LoVo (cell line): Measurements from ENCODE around the gene ZNF689.
A peak's percentile ranks its signal among the peaks of the same experiment; 100 is the strongest.
"Not testable (repeated sequence)": the region's sequence is repeated elsewhere in the genome, so short reads cannot be mapped to it uniquely, and the experiment has no call there.

Experiments
- DNase-seq: peaks from one replicate; pipeline ENCODE4 v3.0.0-alpha.2; 2016; ENCODE audit warnings: low spot score

The ZNF689 gene

DNA sequence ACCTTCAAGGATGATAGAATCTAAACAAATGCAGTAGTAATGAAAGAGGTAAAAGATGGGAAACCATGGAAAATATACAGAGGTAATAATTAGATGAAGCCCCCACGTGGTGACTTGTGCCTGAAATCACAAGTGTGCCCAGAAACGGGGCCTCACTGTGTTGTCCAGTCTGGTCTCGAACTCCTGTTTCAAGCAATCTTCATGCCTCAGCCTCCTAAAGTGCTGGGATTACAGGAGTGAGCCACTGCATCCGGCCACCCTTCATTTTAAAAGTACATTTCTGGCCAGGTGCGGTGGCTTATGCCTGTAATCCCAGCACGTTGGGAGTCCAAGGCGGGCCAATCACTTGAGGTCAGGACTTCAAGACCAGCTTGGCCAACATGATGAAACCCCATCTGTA is 26.4 kb upstream of the ZNF689 start:
- DNase-seq: no peak

DNA sequence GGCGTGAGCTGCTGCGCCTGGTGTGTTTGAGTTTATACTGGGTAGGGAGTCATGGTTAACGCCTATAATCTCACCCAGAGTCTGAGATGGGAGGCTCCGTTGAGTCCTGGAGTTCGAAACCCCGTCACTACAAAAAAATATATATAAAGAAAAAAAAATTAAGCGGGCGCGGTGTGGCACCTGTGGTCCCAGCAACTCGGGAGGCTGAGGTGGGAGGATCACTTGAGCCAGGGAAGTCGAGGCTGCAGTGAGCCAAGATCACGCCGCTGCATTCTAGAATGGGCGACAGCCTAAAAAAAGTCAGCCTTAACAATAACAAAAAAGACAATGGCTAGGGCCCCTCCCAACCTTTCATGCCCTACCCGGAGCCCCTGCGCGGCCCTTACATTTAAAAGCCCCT is 23.3 kb upstream of the ZNF689 start:
- no peak for DNase-seq

DNA sequence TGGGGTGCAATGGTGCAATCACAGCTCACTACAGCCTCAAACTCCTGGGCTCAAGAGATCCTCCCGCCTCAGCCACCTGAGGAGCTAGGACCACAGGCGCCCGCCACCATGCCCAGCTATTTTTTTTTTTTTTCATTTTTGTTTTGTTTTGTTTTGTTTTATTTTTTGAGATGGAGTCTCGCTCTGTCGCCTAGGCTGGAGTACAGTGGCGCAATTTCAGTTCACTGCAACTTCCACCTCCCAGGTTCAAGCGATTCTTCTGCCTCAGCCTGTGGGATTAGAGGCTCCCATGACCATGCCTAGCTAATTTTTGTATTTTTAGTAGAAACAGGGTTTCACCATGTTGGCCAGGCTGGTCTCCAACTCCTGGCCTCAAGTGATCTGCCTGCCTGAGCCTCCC is 22.3 kb upstream of the ZNF689 start:
- not testable (repeated sequence) for DNase-seq

DNA sequence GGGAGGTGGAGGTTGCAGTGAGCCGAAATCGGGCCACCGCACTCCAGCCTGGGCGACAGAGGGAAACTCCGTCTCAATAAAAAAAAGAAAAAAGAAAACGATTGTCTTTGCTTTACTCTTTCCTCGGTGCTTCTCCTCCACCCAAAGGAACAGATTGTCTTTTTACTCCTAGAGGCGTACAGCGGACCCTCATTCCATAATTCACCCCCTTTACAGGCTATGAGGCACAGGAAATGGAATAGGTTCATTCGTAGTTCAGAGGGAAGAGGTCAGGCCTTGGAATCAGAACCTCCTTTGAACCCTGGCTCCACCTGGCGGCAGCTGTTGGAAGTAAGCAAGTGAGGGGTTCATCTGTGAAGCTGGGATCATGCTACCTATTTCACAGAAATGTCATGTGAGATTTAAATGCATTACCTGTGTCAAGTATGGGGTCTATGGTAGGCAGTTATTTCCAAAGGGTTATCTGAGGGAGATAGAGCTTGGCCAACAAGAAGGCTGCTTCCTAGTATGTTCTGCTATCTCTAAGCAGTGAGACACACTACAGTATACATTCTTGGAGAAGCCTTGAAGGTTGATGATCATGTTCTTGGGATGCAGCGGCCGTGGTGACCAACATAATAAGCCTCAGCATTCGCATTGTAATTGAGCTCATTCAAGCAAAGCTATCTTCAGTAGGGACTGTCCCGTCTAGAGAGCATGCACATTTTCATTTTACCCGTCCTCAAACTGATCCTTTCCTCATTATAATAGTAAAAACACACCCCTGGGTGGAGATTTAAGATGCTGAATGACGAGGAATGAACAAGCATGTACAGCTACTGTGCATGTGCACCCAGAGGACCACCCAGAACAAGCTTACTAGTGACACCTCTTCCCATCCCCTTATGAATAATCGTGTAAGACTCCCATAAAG is 18.7 kb upstream of the ZNF689 start:
- DNase-seq: peak; percentile 85

DNA sequence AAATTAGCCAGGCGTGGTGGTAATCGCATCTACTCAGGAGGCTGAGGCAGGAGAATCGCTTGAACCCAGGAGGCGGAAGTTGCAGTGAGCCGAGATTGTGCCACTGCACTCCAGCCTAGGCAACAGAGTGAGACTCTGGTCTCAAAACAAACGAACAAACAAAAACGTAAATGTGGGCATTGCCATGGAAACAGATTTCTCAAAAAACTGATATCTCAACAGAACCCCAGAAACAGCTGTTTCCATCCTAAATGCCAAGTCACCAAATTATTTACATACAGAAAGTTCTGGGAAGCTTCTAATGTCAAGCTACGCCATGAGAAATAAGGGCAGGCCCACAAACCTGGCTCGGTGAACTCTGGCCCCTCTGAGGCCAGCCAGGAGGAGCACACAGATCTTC is 16.0 kb upstream of the ZNF689 start:
- no peak for DNase-seq

DNA sequence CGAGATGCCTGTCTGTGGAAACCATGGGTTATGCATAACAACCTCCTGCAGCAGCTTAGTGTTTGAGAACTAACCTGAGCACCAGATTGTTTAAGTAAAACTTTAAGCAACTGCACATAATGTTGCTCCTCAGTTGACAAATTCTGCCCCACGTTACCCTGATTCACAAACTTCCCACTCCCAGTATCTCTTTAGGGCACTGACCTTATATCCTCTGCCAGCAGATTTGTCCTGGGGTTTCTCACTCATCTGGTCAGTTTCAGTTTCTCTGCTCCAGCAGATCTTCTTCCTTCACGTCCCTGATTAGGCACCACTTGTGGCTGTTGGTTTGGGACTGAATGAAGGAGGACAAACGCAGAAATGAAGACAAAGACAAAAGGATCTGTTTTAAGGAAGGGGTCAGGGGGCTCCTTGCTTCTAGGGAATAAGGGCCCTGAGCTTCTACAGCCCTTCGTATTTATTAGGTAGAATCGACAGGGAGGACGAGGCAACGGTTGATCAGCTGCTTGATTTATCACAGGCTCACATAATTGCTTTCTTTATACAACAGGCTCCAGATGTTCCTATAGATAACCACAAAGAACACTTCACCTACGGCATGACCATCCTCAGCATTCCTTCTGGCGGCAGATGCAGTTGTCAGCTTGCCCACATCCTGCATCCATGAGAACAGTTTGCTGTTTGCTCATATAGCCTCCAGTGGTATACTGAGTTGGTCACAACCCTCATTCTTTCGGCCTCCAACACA is 13.5 kb upstream of the ZNF689 start:
- DNase-seq: no peak

DNA sequence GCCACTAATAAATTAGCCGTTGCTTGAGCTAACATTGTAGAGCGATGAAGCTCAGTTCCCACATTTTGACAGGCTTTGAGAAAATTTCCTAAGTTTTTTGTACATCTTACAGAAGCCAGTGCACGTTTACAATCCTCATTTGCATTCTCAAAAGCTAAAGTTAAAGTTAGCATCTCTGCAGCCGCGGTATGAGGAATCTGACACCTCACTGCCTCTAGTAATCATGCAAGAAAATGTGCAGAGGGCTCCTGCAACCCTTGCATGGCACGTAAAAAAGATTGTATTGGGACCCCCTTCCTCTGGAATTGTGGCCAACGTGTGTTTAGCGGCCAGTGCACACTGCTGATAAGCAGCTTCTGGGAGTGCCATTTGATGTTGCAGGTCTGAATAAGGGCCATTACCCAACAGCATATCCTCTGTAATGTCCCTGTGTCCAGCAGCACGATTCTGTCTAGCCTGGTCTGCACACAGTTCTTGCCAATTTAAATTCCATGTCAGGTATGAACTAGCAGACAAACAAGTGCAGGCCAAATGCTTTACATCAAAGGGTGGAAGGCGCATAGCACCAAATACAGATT is 12.4 kb upstream of the ZNF689 start:
- DNase-seq: no peak

DNA sequence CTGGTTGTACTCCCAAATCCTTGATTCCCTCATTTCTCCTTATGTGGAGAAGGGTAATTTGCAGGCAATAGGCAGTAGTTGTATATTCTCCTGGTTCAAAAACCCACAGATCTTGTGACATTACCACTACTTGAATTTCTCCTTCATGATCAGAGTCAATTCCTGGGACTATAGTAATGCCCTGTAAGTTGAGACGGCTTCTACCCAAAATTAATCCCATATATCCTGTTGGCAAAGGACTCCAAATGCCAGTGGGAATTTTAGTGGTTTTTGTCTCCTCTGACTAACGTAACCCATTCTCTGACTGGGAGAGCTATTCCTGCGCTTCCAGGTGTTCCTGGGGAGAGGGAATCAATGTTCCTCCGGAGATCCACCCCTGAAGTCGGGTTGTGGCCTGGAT is 11.6 kb upstream of the ZNF689 start:
- DNase-seq: no peak

DNA sequence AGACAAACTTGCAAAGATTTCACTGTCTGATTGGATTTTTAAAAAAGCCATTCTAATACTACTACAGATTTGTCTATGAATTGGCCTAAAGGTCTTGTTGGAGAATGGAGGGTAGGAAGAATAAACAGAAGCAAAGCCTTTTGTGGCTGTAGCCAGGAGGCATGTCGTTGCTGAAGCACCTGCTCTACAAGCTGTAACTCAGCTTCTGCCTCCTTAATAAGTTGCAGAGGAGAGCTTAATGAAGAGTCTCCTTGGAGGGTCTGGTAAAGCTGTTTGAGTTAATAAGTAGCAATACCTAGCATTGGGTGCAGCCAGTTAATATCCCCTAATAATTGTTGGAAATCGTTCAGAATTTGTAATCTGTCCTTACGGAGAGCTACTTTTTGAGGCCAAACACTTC is 10.0 kb upstream of the ZNF689 start:
- no peak for DNase-seq

DNA sequence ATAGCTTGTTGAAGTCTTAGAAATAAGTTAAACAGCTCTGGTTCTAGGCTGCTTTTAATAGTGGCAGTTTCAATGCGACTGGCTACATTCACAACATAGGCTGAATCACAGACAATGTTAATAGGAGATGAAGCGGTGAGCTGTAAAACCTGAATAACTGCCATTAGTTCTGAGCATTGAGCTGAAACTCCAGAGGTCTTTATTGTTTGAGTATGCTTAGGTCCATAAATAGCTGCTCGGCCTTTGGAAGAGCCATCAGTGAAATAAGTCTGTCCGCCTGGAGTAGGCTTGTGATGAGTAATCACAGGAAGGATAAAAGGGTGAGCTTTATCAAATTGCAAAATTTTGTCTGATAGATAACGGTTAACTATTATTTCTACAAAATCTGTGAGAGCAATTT is 9.4 kb upstream of the ZNF689 start:
- DNase-seq: no peak

DNA sequence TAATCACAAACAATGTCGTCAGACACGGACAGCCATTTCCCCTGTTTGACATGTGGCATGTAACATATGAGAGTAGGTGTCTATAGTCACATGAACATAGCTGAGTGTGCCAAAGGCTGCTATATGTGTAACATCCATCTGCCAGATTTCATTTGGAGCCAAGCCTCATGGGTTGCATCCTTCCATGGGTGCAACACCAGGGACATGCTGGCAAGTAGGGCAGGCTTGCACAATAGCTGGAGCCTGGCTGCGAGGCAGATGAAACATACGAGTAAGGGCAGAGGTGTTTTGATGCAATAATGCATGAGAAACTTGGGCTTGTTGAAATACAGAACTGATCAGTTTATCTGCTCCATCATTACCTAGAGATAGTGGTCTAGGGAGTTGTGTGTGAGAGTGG is 9.0 kb upstream of the ZNF689 start:
- DNase-seq: no peak

DNA sequence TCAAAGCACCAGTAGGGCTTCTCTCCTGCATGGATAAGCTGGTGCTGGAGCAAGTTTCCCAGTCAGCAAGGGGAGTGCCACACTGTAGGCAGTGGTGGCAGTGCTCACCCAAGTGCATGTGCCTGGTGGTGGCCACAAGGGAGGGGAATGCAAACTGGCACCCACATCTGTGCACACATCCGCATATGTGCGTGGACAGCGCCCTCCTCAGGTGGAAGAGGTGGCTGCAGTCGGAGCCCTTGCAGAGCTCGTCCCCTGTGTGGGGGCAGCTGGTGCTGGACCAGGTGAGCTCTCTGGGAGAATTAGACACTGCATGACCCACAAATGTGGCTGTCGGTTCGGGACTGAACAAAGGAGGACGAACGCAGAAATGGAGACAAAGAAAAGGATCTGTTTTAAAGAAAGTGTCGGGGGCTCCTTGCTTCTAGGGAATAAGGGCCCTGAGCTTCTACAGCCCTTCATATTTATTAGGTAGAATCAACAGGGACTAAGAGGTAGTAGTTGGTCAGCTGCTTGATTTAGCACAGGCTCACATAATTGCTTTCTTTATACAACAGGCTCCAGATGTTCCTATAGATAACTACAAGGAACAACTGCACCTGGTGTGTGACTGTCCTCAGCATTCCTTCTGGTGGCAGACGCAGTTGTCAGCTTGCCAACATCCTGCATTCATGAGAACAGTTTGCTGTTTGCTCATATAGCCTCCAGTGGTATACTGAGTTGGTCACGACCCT is 5.3 kb upstream of the ZNF689 start:
- DNase-seq: no peak

DNA sequence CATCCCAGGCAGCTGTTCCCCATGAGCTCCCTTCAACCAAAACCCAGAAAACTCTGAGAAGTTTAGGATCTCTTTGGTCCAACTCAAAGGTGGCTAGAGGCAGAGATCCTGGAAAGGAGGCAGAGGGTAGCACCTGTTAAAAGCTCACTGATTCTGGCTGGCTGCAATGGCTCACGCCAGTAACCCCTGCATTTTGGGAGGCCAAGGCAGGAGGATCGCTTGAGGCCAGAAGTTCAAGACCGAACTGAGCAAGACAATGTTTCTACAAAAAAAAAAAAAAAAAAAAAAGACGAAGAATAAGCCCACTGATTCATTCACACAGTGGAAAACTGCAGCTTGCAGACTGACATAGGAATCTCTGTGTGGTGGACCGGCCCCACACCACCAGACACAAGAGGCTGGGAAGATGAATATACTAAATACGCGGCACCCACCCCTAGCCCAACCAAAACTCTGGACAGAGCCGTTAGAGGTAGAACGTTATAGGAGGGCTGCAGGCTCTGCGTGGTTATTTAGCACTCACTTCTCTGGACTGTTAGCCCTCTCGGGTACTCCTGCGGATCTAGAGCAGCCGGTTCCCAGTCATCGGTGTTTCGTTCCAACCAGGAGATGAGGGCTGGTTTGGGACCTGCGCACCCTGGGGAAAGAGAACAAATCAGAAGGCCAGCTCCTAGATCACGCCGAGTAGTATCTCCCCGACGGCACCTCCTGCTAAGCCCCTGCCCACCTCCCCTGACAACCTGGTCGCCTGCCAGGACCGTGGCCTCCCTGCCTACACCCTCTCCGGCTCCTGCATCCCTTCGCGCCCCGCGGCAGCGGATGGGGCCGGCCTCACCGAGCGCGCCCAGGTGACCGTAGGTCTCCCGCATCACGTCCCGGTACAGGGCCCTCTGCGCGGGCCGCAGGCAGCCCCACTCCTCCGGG is 925 bp downstream of the ZNF689 start:
- no peak for DNase-seq

DNA sequence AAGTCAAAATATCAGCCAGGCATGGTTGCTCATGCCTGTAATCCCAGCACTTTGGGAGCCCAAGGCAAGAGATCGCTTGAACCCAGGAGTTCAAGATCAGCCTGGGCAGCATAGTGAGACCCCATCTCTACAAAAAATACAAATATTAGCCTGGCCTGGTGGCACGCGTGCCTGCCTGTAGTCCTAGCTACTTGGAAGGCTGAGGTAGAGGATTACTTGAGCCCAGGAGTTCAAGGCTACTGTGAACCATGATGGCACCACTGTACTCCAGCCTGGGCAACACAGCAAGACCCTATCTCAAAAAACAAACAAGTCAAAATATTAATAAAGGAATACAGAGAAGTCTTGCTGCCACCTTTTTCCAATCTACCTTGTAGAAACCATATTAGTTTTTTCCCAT is 4.2 kb downstream of the ZNF689 start:
- no peak for DNase-seq

DNA sequence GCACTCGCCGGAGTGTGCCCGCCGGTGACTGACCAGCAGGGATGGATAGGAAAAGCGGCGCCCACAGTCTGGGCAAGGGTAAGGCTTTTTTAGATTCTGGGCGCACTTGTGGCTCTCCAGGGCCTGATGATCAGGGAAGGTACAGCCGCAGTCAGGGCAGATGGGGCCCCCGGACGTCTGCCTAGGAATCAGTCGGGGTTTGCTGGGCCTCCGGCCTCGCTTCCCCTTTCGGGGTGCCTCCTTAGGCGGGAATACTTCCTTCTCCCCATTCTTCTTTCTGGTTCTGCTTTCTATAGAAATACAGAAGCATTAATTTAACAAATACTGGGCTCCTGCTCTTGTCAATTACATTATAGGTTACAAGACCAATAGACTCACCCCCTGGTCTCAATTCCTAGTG is 5.0 kb downstream of the ZNF689 start:
- DNase-seq: no peak

DNA sequence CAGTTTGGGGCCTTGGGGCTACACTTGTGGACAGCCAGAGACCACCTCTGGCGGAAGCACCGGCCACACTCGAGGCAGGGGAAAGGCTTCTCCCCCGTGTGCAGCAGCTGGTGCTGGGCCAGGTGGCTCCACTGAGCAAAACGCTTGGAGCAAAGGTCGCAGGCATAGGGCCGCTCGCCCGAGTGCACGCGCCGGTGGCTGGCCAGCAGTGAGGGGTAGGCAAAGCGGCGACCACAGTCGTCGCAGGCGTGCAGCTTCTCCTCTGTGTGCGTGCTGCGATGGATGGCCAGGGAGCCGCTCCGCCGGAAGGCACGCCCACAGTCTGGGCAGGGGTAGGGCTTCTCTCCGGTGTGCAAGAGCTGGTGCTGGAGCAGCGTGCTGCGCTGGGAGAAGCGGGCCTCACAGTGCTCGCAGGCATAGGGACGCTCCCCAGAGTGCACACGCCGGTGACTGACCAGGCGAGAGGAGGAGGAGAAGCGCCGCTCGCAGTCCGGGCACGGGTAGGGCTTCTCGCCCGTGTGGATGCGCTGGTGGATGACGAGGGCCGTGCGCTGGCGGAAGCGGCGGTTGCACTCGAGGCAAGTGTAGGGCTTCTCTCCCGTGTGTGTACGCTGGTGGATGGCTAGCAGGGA is 5.8 kb downstream of the ZNF689 start:
- no peak for DNase-seq

DNA sequence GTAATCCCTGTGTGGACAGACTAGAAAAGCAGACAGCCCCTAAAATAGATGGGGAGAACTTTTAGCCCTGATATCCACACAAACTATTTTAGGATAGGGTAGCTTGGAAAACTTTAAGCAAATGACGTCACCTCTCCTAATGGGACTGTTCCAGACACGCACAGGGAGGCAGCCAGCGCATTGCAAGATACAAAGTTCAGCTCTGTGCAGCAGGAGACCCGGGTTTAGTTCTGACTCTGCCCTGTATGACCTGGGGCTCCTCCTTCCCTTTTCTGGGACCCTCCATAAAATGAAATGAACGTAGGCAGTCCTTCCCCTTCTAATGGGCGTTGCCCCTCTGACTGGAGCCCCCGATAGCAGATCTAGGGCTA is 6.3 kb downstream of the ZNF689 start:
- DNase-seq: no peak

DNA sequence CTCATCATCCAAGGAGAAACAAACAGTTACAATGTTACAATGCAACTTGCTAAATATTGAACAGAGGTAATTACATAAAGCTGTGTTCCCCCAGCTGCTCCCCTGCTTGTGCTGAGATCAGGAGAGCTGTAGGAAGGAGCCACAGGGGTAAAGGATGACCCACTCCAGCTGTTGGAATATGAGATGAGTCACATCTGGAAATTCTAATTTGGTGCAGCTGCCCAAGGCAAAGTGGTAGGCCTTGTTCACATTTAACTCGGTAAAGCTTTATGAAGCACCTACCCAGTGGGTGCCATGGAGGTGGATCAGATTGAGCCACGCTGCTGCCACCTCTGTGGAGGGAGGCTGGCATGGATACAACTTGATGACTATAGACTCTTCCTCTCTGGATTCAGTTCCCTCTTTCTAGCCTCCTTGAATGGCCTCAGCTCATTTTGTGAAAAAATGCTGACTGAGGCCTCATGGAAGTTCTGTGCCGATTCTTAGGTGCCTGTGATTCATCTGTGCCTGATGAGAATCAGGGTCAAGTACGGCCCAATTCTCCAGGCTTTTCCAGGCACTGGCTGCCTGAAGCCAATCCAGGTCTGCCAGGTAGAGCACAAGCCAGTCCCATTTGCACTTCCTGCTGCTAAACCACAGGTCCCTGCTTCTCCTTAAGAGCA is 7.4 kb downstream of the ZNF689 start:
- no peak for DNase-seq

DNA sequence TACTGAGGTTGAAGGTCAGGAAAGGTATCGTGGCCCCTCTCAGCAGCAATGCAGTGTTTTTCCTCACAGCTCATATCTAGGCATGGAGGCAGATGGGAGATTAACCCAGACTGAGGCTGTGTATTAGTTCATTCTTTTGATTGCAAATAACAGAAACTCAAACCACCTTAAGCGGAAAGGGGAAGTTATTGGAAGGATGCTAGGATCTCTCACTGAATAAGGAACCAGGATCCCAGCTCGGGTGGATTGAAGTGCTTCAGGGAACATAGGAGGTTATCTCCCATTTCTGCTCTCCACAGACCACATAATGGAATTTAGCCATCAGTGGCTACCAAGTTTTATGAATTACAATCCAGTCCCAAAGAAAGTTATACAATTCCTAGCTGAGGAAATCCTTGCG is 8.2 kb downstream of the ZNF689 start:
- DNase-seq: no peak

DNA sequence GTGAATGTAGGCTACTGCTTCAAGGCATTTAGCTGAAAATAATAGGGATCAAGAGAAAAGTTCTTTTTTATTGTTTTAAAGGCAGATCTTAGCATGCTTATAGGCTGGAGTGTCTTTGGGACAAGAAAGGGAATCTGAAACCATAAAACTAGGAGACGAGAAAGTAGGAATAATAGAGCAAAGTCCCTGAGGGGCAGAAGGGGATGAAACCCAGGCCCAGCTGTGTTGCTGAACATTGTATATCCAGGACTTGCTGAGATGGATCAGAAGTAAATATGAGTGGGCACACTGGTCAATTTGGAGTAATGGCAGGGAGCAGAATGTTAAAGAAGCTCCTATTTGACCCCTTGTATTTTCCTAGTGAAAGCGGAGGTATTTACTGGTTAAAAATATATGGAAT is 9.3 kb downstream of the ZNF689 start:
- DNase-seq: no peak
